Measurements from ENCODE around the gene REEP2. TPM values are rescaled to one million over a fixed set of nuclear protein-coding genes. Genes with fewer than 3 reads are reported as not detected.

Gene REEP2
- total RNA-seq, 1 donor from 2014 or later = 6.1 TPM

GRCh38 chr5:138468966-138469539, 30.2 kb downstream of the REEP2 start:
- H3K4me3 ChIP-seq = no peak overlapping the region
- intact Hi-C loops (cut with DNase I) = no loop called here
- H3K9me3 ChIP-seq = no peaks in the 10 kb centered on the region
- no peak for TF ChIP-seq POLR2A (IDR thresholded peaks at IDR 0.05)
- TF ChIP-seq POLR2AphosphoS5 (IDR thresholded peaks at IDR 0.05; ENCODE audit: insufficient read depth in 1 of 2, low read depth in 1 of 2) = no peak
- TF ChIP-seq CTCF (IDR thresholded peaks at IDR 0.05) = no peak
- no peak overlapping the region for H3K27ac ChIP-seq
- no peaks in the 10 kb centered on the region for H3K27me3 ChIP-seq
- no peak for DNase-seq (ENCODE audit: extremely low spot score in 2 of 2)
- peaks cover 34% of the 10 kb centered on the region for H3K4me1 ChIP-seq
- no peaks in the 10 kb centered on the region for H3K36me3 ChIP-seq

- Histone ChIP-seq H3K4me1 (peaks cover 34% of the 10 kb centered on the region), H3K9me3 (no peaks in the 10 kb centered on the region), H3K4me3 (no peak overlapping the region), H3K36me3 (no peaks in the 10 kb centered on the region), H3K27me3 (no peaks in the 10 kb centered on the region), H3K27ac (no peak overlapping the region)
- peak in 1 of 2 donors; percentile 32 for TF ChIP-seq POLR2AphosphoS5 (IDR thresholded peaks at IDR 0.05; ENCODE audit: insufficient read depth in 1 of 2, low read depth in 1 of 2)
- TF ChIP-seq CTCF (IDR thresholded peaks at IDR 0.05) = no peak
- intact Hi-C loops (cut with DNase I) = no loop called here
- DNase-seq (ENCODE audit: extremely low spot score in 2 of 2) = peak in 1 of 2 donors; percentile 86
Measured at GRCh38 chr5:138469540-138470321, 30.9 kb downstream of the REEP2 start.

- H3K27ac ChIP-seq = no peak overlapping the region
- no peak for DNase-seq (ENCODE audit: extremely low spot score in 2 of 2)
- H3K4me3 ChIP-seq = no peak overlapping the region
- intact Hi-C loops (cut with DNase I) = no loop called here
- peaks cover 34% of the 10 kb centered on the region for H3K4me1 ChIP-seq
- H3K9me3 ChIP-seq = no peaks in the 10 kb centered on the region
- no peaks in the 10 kb centered on the region for H3K27me3 ChIP-seq
- TF ChIP-seq CTCF (IDR thresholded peaks at IDR 0.05) = no peak
- TF ChIP-seq POLR2A (IDR thresholded peaks at IDR 0.05) = no peak
- TF ChIP-seq POLR2AphosphoS5 (IDR thresholded peaks at IDR 0.05; ENCODE audit: insufficient read depth in 1 of 2, low read depth in 1 of 2) = no peak
- no peaks in the 10 kb centered on the region for H3K36me3 ChIP-seq
Measured at GRCh38 chr5:138470322-138471051, 31.6 kb downstream of the REEP2 start.

GRCh38 chr5:138471052-138471361, 32.1 kb downstream of the REEP2 start:
- H3K27me3 ChIP-seq = no peaks in the 10 kb centered on the region
- no peak overlapping the region for H3K27ac ChIP-seq
- DNase-seq (ENCODE audit: extremely low spot score in 2 of 2) = no peak
- no peak overlapping the region for H3K4me3 ChIP-seq
- H3K36me3 ChIP-seq = no peaks in the 10 kb centered on the region
- no peaks in the 10 kb centered on the region for H3K9me3 ChIP-seq
- intact Hi-C loops (cut with DNase I) = no loop called here
- H3K4me1 ChIP-seq = peaks cover 33% of the 10 kb centered on the region
- TF ChIP-seq POLR2AphosphoS5 (IDR thresholded peaks at IDR 0.05; ENCODE audit: insufficient read depth in 1 of 2, low read depth in 1 of 2) = no peak
- TF ChIP-seq CTCF (IDR thresholded peaks at IDR 0.05) = no peak
- no peak for TF ChIP-seq POLR2A (IDR thresholded peaks at IDR 0.05)

Measured in vagina (tissue), 2 donors.